HepG2 (cell line): ENCODE data around the gene CYP27A1. TPM values are rescaled to one million over a fixed set of nuclear protein-coding genes. Genes with fewer than 3 reads are reported as not detected.
A peak's percentile ranks its signal among the peaks of the same experiment; 100 is the strongest.

Source experiments
- CHD4 ChIP-seq: fragments of 200-600 bp; sonication (generic); IDR thresholded peaks from 2 replicates; pipeline ENCODE4 v1.7.0; 2017; ENCODE audit warnings: mild to moderate bottlenecking, low read length, borderline replicate concordance
- FIP1L1 ChIP-seq: fragments of 200-400 bp; formaldehyde crosslinking; IDR thresholded peaks from 2 replicates; pipeline ENCODE4 v1.6.1; 2018; ENCODE audit warnings: low read depth, mild to moderate bottlenecking, low read length, moderate library complexity, borderline replicate concordance; ENCODE audit not compliant: insufficient read depth
- FOXM1 ChIP-seq: sonication (generic); formaldehyde crosslinking; IDR thresholded peaks from 2 replicates; pipeline ENCODE4 v1.5.0; 2020; ENCODE audit warnings: missing genetic modification reagents
- PATZ1 ChIP-seq: sonication (generic); formaldehyde crosslinking; IDR thresholded peaks from 2 replicates; pipeline ENCODE4 v1.4.0; 2020; ENCODE audit warnings: missing genetic modification reagents
- RBFOX2 ChIP-seq: fragments of 200-400 bp; formaldehyde crosslinking; IDR thresholded peaks from 2 replicates; pipeline ENCODE4 v1.6.1; 2017; ENCODE audit warnings: low read depth, mild to moderate bottlenecking, low read length
- SIX4 ChIP-seq: sonication (generic); formaldehyde crosslinking; IDR thresholded peaks from 2 replicates; pipeline ENCODE4 v1.4.0; 2020; ENCODE audit warnings: missing genetic modification reagents
- SRSF1 ChIP-seq: fragments of 200-400 bp; formaldehyde crosslinking; optimal IDR thresholded peaks from 2 replicates; pipeline ENCODE3; 2017; ENCODE audit warnings: mild to moderate bottlenecking, low read depth, low read length, moderate library complexity
- TRIM22 ChIP-seq: fragments of 450-650 bp; IDR thresholded peaks from 2 replicates; pipeline ENCODE4 v1.6.1; 2017
- ZBTB38 ChIP-seq: sonication (generic); formaldehyde crosslinking; IDR thresholded peaks from 2 replicates; pipeline ENCODE4 v1.5.1; 2020; ENCODE audit warnings: mild to moderate bottlenecking, missing genetic modification reagents
- ZNF552 ChIP-seq: sonication (generic); formaldehyde crosslinking; IDR thresholded peaks from 2 replicates; pipeline ENCODE4 v1.9.0; 2022; ENCODE audit warnings: missing genetic modification reagents, mild to moderate bottlenecking, borderline replicate concordance
- ZSCAN12 ChIP-seq: sonication (generic); formaldehyde crosslinking; IDR thresholded peaks from 2 replicates; pipeline ENCODE4 v1.9.0; 2021; ENCODE audit warnings: mild to moderate bottlenecking, missing genetic modification reagents
- polyA plus RNA-seq, 8 experiments: library from polyadenylated mRNA; depleted of rRNA in 3 of 8; stranded (reverse) in 7 of 8; unstranded in 1 of 8; fragments of >200 nt; fragmentation: Illumina TruSeq in 4 of 8; extraction: Trizol in 4 of 8; gene quantifications; 2 replicates each; pipeline versions ENCODE4 v1.2.1 to v1.2.3, GENCODE V29; 2011 to 2016; ENCODE audit warnings: low read depth in 4 of 8, missing spikeins in 1 of 8, mixed read lengths in 1 of 8; ENCODE audit not compliant: insufficient read depth in 1 of 8
- total RNA-seq, 5 experiments: library from RNA; depleted of rRNA; stranded (reverse); fragments of >200 nt; fragmentation: Illumina TruSeq; extraction: Trizol; gene quantifications; 2 replicates each; pipeline ENCODE4 v1.2.3, GENCODE V29; 2016; ENCODE audit warnings: low read depth in 1 of 5
- TF ChIP-seq, protein P1 (sequence below): sonication (generic); formaldehyde crosslinking; IDR thresholded peaks from 2 replicates; pipeline ENCODE4 v1.4.0; 2020; ENCODE audit warnings: missing genetic modification reagents
- TF ChIP-seq, protein P2 (sequence below): sonication (generic); formaldehyde crosslinking; IDR thresholded peaks from 2 replicates; pipeline ENCODE4 v1.5.0; 2020; ENCODE audit warnings: mild to moderate bottlenecking, missing genetic modification reagents, borderline replicate concordance
- TF ChIP-seq, protein P3 (sequence below), 2 experiments: sonication (generic) in 1 of 2; formaldehyde crosslinking in 1 of 2; IDR thresholded peaks; 2 replicates each; pipeline versions ENCODE4 v1.4.0 to v1.6.1; 2018 to 2020; ENCODE audit warnings: missing genetic modification reagents in 2 of 2, borderline replicate concordance in 1 of 2, low read depth in 1 of 2, mild to moderate bottlenecking in 1 of 2, missing biosample characterization in 1 of 2

The CYP27A1 gene
- total and polyA plus RNA-seq, 2 of the 13 experiments (the other 11 are each of a cell fraction or from before 2014, with no cell fraction given), result 157 to 266 TPM

DNA sequence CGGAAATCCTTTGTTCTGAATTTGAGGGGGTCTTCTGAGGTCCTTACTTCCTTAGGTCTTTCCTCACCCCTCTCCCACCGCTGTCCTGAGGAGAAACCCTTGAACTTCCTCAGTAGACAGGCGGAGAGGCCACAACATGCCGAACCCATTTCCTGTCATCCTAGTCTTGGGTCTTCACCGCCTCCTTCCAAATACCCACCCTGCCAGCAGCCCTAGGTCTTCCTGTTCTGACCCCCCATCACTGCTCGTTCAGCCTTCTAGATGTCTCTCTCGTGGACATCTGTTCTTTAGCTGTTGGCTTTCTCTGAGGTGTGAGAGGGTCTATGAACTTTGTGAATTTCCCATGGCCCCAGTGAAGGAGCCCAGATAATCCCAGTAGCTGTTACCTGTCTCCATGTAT lies 27.2 kb upstream of the CYP27A1 start (continued):
- TF ChIP-seq FIP1L1 (no peak), PATZ1 (CRISPR knock-in tag) (no peak), ZSCAN12 (CRISPR knock-in tag) (no peak), SRSF1 (no peak), FOXM1 (CRISPR knock-in tag) (no peak), TRIM22 (no peak), RBFOX2 (peak; percentile 35; the same call in 1 of the 2 replicates), ZNF552 (CRISPR knock-in tag) (no peak), CHD4 (no peak; the same call in 1 of the 2 replicates), ZBTB38 (CRISPR knock-in tag) (peak; percentile 63; the same call in 1 of the 2 replicates), SIX4 (CRISPR knock-in tag) (no peak)
- TF ChIP-seq, protein P1, sequence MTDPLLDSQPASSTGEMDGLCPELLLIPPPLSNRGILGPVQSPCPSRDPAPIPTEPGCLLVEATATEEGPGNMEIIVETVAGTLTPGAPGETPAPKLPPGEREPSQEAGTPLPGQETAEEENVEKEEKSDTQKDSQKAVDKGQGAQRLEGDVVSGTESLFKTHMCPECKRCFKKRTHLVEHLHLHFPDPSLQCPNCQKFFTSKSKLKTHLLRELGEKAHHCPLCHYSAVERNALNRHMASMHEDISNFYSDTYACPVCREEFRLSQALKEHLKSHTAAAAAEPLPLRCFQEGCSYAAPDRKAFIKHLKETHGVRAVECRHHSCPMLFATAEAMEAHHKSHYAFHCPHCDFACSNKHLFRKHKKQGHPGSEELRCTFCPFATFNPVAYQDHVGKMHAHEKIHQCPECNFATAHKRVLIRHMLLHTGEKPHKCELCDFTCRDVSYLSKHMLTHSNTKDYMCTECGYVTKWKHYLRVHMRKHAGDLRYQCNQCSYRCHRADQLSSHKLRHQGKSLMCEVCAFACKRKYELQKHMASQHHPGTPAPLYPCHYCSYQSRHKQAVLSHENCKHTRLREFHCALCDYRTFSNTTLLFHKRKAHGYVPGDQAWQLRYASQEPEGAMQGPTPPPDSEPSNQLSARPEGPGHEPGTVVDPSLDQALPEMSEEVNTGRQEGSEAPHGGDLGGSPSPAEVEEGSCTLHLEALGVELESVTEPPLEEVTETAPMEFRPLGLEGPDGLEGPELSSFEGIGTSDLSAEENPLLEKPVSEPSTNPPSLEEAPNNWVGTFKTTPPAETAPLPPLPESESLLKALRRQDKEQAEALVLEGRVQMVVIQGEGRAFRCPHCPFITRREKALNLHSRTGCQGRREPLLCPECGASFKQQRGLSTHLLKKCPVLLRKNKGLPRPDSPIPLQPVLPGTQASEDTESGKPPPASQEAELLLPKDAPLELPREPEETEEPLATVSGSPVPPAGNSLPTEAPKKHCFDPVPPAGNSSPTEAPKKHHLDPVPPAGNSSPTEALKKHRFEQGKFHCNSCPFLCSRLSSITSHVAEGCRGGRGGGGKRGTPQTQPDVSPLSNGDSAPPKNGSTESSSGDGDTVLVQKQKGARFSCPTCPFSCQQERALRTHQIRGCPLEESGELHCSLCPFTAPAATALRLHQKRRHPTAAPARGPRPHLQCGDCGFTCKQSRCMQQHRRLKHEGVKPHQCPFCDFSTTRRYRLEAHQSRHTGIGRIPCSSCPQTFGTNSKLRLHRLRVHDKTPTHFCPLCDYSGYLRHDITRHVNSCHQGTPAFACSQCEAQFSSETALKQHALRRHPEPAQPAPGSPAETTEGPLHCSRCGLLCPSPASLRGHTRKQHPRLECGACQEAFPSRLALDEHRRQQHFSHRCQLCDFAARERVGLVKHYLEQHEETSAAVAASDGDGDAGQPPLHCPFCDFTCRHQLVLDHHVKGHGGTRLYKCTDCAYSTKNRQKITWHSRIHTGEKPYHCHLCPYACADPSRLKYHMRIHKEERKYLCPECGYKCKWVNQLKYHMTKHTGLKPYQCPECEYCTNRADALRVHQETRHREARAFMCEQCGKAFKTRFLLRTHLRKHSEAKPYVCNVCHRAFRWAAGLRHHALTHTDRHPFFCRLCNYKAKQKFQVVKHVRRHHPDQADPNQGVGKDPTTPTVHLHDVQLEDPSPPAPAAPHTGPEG, result no peak
- TF ChIP-seq, protein P2, sequence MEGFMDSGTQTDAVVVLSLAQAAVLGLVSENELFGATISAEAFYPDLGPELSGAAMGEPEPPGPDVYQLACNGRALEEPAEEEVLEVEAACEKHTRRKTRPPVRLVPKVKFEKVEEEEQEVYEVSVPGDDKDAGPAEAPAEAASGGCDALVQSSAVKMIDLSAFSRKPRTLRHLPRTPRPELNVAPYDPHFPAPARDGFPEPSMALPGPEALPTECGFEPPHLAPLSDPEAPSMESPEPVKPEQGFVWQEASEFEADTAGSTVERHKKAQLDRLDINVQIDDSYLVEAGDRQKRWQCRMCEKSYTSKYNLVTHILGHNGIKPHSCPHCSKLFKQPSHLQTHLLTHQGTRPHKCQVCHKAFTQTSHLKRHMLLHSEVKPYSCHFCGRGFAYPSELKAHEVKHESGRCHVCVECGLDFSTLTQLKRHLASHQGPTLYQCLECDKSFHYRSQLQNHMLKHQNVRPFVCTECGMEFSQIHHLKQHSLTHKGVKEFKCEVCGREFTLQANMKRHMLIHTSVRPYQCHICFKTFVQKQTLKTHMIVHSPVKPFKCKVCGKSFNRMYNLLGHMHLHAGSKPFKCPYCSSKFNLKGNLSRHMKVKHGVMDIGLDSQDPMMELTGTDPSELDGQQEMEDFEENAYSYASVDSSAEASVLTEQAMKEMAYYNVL (CRISPR knock-in tag), result no peak
- TF ChIP-seq, protein P3, sequence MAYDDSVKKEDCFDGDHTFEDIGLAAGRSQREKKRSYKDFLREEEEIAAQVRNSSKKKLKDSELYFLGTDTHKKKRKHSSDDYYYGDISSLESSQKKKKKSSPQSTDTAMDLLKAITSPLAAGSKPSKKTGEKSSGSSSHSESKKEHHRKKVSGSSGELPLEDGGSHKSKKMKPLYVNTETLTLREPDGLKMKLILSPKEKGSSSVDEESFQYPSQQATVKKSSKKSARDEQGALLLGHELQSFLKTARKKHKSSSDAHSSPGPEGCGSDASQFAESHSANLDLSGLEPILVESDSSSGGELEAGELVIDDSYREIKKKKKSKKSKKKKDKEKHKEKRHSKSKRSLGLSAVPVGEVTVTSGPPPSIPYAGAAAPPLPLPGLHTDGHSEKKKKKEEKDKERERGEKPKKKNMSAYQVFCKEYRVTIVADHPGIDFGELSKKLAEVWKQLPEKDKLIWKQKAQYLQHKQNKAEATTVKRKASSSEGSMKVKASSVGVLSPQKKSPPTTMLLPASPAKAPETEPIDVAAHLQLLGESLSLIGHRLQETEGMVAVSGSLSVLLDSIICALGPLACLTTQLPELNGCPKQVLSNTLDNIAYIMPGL (CRISPR knock-in tag; IDR thresholded peaks at IDR 0.05; ENCODE audit: borderline replicate concordance in 1 of 2, low read depth in 1 of 2), result no peak
